ENCODE measurements around the gene COPS6.

DNA sequence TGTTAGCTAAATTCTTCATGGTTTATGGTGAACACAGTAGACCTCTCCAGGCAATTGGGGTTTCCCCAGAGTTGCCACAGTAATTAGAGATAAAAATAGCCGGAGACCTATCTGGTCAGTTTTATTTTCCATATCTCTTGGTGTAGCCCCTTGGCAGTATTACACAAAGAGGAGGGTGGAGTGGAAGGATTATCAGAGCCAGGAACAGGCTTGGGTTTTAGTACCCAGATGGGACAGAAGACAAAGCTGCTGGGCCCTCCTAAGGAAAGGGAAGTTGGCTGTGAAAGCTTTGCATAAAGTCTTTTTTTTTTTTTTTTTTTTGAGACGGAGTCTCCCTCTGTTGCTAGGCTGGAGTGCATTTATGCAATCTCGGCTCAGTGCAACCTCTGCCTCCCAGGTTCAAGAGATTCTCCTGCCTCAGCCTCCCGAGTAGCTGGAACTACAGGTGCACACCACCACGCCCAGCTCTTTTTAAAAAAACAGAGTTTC is 29.5 kb upstream of the COPS6 start:
- TF ChIP-seq GATA2 (IDR thresholded peaks at IDR 0.05; ENCODE audit: low read depth, low read length) (no peak), GATA3 (IDR thresholded peaks at IDR 0.05; ENCODE audit: low read depth, low read length) (no peak)

Data from SH-SY5Y (cell line).